GM13977 (cell line): ENCODE measurements around the gene VASP.

Experiments
- DNase-seq: peaks from one replicate; pipeline ENCODE4 v3.0.0; 2012; ENCODE audit warnings: low spot score
- in situ Hi-C: fragments of 300-500 bp; cut with MboI; formaldehyde crosslinking; loops from one replicate; pipeline ENCODE4 v1.12.0; 2022; ENCODE audit warnings: low sequenced_read_pairs, low pct_unique_long_range_greater_than_20kb, mixed read lengths, inconsistent platforms; ENCODE audit not compliant: unreplicated experiment
- TF ChIP-seq, protein P1 (sequence below): IDR thresholded peaks from 2 replicates; pipeline ENCODE4 v1.5.1; 2012; ENCODE audit warnings: mild to moderate bottlenecking, control low read depth; ENCODE audit not compliant: insufficient read depth; ENCODE audit errors: extremely low read depth, missing control alignments

VASP gene

DNA sequence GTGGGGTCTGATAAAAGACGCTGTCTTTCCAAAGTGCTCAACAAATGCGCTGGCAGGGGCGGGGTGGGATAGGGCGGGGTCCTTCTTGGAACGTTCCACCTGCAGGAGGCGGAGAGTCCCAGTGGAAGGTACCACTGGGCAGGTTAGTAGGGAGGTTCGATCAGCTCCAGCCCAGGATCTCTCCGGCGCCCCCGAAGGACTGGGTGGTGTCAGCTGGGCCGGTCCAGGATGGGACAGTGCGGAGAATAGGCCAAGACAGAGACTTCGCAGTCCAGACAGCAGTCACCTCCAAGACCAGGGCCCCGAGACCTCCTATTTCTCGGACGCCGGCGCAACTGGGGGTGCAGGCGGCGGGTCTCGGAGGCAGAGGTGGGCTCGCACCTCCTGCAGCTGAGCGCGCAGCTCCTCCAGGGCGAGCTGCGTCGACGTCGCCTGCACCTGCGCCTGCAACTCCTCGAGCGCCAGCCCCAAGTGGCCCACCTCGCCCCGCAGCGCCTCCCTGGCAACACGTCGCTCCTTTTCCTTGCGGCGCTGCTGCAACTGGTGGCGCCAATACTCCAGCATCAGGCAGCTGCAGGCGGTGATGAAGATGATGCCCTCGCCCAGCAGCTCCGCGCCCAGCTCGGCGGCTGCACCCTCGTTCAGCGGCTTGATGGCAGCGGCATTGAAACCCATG is 21.6 kb downstream of the VASP start:
- no peak for DNase-seq
- in situ Hi-C loops: no loop called here
- TF ChIP-seq, protein P1, sequence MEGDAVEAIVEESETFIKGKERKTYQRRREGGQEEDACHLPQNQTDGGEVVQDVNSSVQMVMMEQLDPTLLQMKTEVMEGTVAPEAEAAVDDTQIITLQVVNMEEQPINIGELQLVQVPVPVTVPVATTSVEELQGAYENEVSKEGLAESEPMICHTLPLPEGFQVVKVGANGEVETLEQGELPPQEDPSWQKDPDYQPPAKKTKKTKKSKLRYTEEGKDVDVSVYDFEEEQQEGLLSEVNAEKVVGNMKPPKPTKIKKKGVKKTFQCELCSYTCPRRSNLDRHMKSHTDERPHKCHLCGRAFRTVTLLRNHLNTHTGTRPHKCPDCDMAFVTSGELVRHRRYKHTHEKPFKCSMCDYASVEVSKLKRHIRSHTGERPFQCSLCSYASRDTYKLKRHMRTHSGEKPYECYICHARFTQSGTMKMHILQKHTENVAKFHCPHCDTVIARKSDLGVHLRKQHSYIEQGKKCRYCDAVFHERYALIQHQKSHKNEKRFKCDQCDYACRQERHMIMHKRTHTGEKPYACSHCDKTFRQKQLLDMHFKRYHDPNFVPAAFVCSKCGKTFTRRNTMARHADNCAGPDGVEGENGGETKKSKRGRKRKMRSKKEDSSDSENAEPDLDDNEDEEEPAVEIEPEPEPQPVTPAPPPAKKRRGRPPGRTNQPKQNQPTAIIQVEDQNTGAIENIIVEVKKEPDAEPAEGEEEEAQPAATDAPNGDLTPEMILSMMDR: no peak

DNA sequence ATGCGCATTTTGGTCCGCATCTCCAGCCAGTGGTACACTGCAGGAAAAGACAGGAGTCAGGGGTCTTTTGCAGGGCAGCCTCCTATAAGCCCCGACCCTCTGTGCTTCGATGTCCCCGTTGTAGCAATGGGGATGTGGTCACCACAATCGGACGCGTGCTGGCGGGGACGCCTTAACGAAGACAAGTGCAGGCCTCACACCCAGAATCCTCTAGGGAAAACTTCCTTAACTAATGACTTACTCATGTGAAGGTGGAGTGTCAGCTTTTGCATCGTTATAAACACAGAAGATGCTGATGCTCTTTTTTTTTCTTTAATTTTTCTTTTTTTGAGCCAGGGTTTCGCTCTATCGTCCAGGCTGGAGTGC is 22.1 kb downstream of the VASP start:
- in situ Hi-C loops: no loop called here
- DNase-seq: no peak
- TF ChIP-seq, protein P1: no peak

DNA sequence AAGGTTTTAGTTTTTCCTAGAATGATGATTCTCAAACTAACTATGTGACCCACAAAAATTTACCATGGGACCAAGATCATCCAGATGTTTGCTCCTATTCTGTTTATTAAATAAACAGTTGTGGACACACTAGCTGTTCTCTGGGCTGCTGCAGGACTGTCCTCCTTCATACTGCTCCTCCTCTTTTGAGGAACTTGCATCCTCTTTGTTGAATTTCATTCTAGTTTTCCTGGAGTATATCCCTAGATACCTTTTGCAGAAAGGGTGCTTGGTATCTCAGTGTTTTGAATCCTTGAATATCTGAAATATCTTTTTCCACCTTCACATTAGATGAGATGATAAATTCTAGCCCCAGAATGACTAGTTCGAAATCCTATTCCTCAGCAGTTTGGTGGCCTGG is 24.1 kb downstream of the VASP start:
- no peak for DNase-seq
- TF ChIP-seq, protein P1: no peak
- in situ Hi-C loops: no loop called here

DNA sequence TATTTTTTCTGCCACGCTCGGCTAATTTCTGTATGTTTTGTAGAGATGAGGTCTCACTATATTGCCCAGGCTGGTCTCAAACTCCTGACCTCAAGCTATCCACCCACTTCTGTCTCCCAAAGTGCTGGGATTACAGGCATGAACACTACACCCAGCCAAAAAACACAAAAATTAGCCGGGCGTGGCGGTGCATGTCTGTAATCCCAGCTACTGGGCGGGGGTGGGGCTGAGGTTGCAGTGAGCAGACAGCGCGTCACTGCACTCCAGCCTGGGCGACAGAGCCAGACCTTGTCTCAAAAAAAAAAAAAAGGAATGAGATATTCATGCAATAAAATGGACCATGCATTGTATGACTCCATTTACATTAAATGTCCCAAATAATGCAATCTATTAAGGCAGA is 32.2 kb downstream of the VASP start:
- no peak for DNase-seq
- in situ Hi-C loops: no loop called here
- TF ChIP-seq, protein P1: no peak

DNA sequence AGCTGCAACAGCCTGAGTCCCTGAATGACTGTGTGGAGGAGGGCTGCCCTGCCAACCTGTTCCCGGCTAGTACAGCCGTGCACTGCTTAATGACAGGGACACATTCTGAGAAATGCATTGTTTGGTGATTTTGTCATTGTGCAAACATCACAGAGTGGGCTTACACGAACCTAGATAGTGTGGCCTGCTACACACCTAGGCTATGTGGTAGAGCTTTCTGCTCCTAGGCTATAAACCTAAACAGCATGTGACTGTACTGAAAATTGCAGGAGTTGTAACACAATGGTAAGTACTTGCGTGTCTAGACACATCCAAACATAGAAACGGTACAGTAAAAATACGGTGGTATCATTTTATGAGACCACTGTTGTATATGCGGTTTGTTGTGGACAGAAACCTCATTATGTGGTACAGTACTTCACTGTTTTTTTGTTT is 35.0 kb downstream of the VASP start:
- DNase-seq: no peak
- in situ Hi-C loops: no loop called here
- TF ChIP-seq, protein P1: no peak

DNA sequence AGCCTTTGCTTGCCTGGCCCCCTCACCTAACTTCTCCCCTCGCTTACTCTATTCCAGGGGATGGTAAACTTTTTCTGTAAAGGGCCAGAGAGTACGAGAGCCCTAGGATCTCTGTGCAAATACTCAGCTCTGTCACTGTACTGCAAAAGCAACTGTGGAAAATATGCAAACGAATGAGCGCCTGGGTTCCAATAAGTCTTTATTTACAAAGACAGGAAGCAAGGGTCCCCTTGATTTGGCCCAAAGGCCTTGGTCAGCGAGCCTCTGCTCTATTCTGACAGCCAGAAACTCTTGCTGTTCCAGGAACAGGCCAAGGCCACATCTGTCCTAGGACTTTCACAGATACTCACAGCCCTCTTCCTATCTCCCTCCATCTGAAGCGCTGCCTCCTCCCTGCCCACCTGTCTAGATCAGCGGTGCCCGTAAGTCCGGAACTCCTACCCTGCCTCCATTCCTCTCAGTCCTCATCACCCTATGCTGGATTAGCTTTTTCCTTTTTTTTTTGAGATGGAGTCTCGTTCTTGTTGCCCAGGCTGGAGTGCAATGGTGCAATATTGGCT is 40.0 kb downstream of the VASP start:
- in situ Hi-C loops: no loop called here
- TF ChIP-seq, protein P1: no peak
- DNase-seq: no peak
